Adrenal gland (tissue), 12 donors: Measurements from ENCODE around the gene DLGAP4. TPM values are rescaled to one million over a fixed set of nuclear protein-coding genes. Genes with fewer than 3 reads are reported as not detected.
A peak's percentile ranks its signal among the peaks of the same experiment; 100 is the strongest.

ENCODE experiments used
- DNase-seq, 7 donors: peaks; one replicate each; pipeline ENCODE4 v3.0.0-alpha.2; 2019 to 2020
- H3K27ac ChIP-seq, 5 donors: fragments of 200-600 bp; sonication (generic) in 4 of 5; 1 replicate in 3 of 5; 2 replicates in 2 of 5; pipeline versions ENCODE4 v1.5.1 to v1.8.0; 2016 to 2020; ENCODE audit warnings: mild to moderate bottlenecking in 1 of 5
- H3K27me3 ChIP-seq: fragments of 200-600 bp; 2 replicates; pipeline ENCODE4 v1.8.0; 2021
- H3K36me3 ChIP-seq, 2 donors: fragments of 200-600 bp; replicated peaks in 1 of 2; 1 replicate in 1 of 2; 2 replicates in 1 of 2; pipeline versions ENCODE4 v1.5.1 to v1.8.0; 2018 to 2022
- H3K4me1 ChIP-seq, 2 donors: fragments of 200-600 bp; replicated peaks in 1 of 2; 1 replicate in 1 of 2; 2 replicates in 1 of 2; pipeline versions ENCODE4 v1.5.1 to v1.8.0; 2018 to 2021
- H3K4me3 ChIP-seq, 4 donors: fragments of 200-600 bp; sonication (generic) in 3 of 4; one replicate each; pipeline ENCODE4 v1.5.1; 2016 to 2018
- H3K9me3 ChIP-seq, 3 donors: fragments of 200-600 bp; sonication (generic) in 1 of 3; replicated peaks in 1 of 3; 1 replicate in 2 of 3; 2 replicates in 1 of 3; pipeline versions ENCODE4 v1.5.1 to v1.8.0; 2016 to 2021
- CTCF ChIP-seq, 6 experiments: fragments of 450-650 bp in 4 of 6; fragments of 200-600 bp in 2 of 6; sonication (generic) in 1 of 6; IDR thresholded peaks; 1 replicate in 5 of 6; 2 replicates in 1 of 6; pipeline versions ENCODE4 v1.5.1 to v1.8.0; 2016 to 2021; ENCODE audit warnings: antibody characterized with exemption in 6 of 6, mild to moderate bottlenecking in 2 of 6, moderate library complexity in 1 of 6
- POLR2A ChIP-seq, 2 donors: fragments of 450-650 bp; IDR thresholded peaks; one replicate each; pipeline ENCODE4 v1.6.1; 2017; ENCODE audit warnings: antibody characterized with exemption in 2 of 2, mild to moderate bottlenecking in 2 of 2, moderate library complexity in 1 of 2
- WGBS, 4 donors: extraction: QIAGEN DNeasy Blood & Tissue Kit in 2 of 4; methylation state at CpG; one replicate each; pipeline versions ENCODE4 v1.1.5 to v1.1.7; 2013 to 2017; 5-methylcytosine and 5-hydroxymethylcytosine counted together
- intact Hi-C, 2 donors: fragments of 100-400 bp; cut with DNase I; formaldehyde crosslinking; loops; one replicate each; pipeline versions ENCODE4 v1.14.1 to v1.15.0; 2022 to 2023
- polyA plus RNA-seq, 3 donors: library from polyadenylated mRNA; stranded (reverse); fragments of 200-250 nt in 2 of 3; fragments of 350-450 nt in 1 of 3; fragmentation: Illumina TruSeq in 1 of 3; extraction: RNeasy Lipid Tissue Mini Kit (QIAGEN cat#74804) in 1 of 3; gene quantifications; one replicate each; pipeline ENCODE4 v1.2.3, GENCODE V29; 2013 to 2014
- total RNA-seq, 9 donors: library from RNA; depleted of rRNA in 4 of 9; stranded (reverse); fragments of >200 nt in 4 of 9; fragments of 120-200 nt in 1 of 9; fragmentation: NEBNext Ultra II Directional in 1 of 9; extraction: Animal tissue kit (Norgen Biotek cat#: 25700) in 1 of 9; gene quantifications; one replicate each; pipeline versions ENCODE4 v1.1.0 to v1.2.4, GENCODE V29; 2013 to 2023
- donor health status: healthy with polysubstance abuse.
- donor health status: Bipolar disorder and iron deficiency.
- donor health status: DM: yes; HTN: yes; CAD: no.
- donor health status: DM: no; HTN: no; CAD: no.
- donor health status: DM: no; HTN: no; CAD: no.
- donor health status: DM: yes; HTN: yes; CAD: no.

The DLGAP4 gene
- total and polyA plus RNA-seq, 12 donors: 13.5 to 95.2 (median 64.0) TPM

- Histone ChIP-seq H3K4me1 (peaks cover 49 to 98% of the 10 kb centered on the region in 2 donors), H3K27ac (peak overlapping the region in 3 of 5 donors; percentile 56 to 92 (median 80)), H3K9me3 (no peaks in the 10 kb centered on the region), H3K4me3 (no peak overlapping the region), H3K27me3 (no peaks in the 10 kb centered on the region), H3K36me3 (no peaks in the 10 kb centered on the region)
- WGBS, 4 donors: 67 to 77% (median 69%) methylated on average over 8 to 10 of the region's 10 CpGs
- intact Hi-C loops: loop anchor here in 1 of 2 donors (5.0 kb wide), 1 partner anchor 54 kb away; no protein-coding TSS in a partner anchor
- DNase-seq: no peak
- TF ChIP-seq POLR2A (IDR thresholded peaks at IDR 0.05): no peak
Observed at GRCh38 chr20:36468149-36469000, 162.2 kb downstream of the DLGAP4 start.

- no peak for DNase-seq
- no peak for TF ChIP-seq POLR2A (IDR thresholded peaks at IDR 0.05)
- TF ChIP-seq CTCF (IDR thresholded peaks at IDR 0.05): no peak
- H3K9me3 ChIP-seq: no peaks in the 10 kb centered on the region
- WGBS, 4 donors: 51 to 54% (median 53%) methylated on average over 2 of the region's 2 CpGs
- H3K36me3 ChIP-seq: no peaks in the 10 kb centered on the region
- H3K4me1 ChIP-seq: peaks cover 41 to 86% of the 10 kb centered on the region in 2 donors
- intact Hi-C loops: loop anchor here in 1 of 2 donors (5.0 kb wide), 1 partner anchor 52 kb away; no protein-coding TSS in a partner anchor
- no peak overlapping the region for H3K4me3 ChIP-seq
- H3K27ac ChIP-seq: peak overlapping the region in 1 of 5 donors; percentile 92
- no peaks in the 10 kb centered on the region for H3K27me3 ChIP-seq
Observed at GRCh38 chr20:36469973-36470372, 163.8 kb downstream of the DLGAP4 start.

GRCh38 chr20:36471885-36472636, 165.9 kb downstream of the DLGAP4 start:
- Histone ChIP-seq H3K9me3 (no peaks in the 10 kb centered on the region), H3K4me3 (peak overlapping the region in 1 of 4 donors; percentile 9), H3K4me1 (peaks cover 26 to 67% of the 10 kb centered on the region in 2 donors), H3K27me3 (no peaks in the 10 kb centered on the region), H3K27ac (peak overlapping the region in 4 of 5 donors; percentile 50 to 89 (median 78)), H3K36me3 (no peaks in the 10 kb centered on the region)
- TF ChIP-seq POLR2A (IDR thresholded peaks at IDR 0.05) (no peak), CTCF (IDR thresholded peaks at IDR 0.05) (no peak)
- intact Hi-C loops: no loop called here
- DNase-seq: no peak
- WGBS, 4 donors: 73 to 86% (median 75%) methylated on average over 9 of the region's 9 CpGs

GRCh38 chr20:36472637-36473090, 166.5 kb downstream of the DLGAP4 start:
- Histone ChIP-seq H3K4me1 (peaks cover 20 to 61% of the 10 kb centered on the region in 2 donors), H3K9me3 (no peaks in the 10 kb centered on the region), H3K27me3 (no peaks in the 10 kb centered on the region), H3K27ac (peak overlapping the region in 4 of 5 donors; percentile 50 to 89 (median 78)), H3K36me3 (no peaks in the 10 kb centered on the region), H3K4me3 (peak overlapping the region in 1 of 4 donors; percentile 9)
- 10 to 25% (median 13%) methylated on average over 3 to 6 of the region's 6 CpGs for WGBS, 4 donors
- no peak for TF ChIP-seq POLR2A (IDR thresholded peaks at IDR 0.05)
- no peak for TF ChIP-seq CTCF (IDR thresholded peaks at IDR 0.05)
- DNase-seq: peak in 6 of 7 donors; percentile 55 to 78 (median 64)
- intact Hi-C loops: no loop called here
